NCI-H446 treated with DMSO at 0.1 percent for 48 hours (cell line): ENCODE measurements around the gene ATF6B.
"Not testable (repeated sequence)": the region's sequence is repeated elsewhere in the genome, so short reads cannot be mapped to it uniquely, and the experiment has no call there.

ENCODE experiments used
- DNase-seq: peaks from one replicate; lab custom pipeline; 2025; lab: John Stamatoyannopoulos, UW

The ATF6B gene

GRCh38 chr6:32081168-32081990 lies 46.7 kb downstream of the ATF6B start:
- no peak for DNase-seq

- DNase-seq: no peak
These were observed 48.3 kb downstream of the ATF6B start for GRCh38 chr6:32079566-32080290.

- no peak for DNase-seq
These were observed 51.7 kb downstream of the ATF6B start for GRCh38 chr6:32076321-32076809.

- DNase-seq: no peak
These were observed 52.3 kb downstream of the ATF6B start for GRCh38 chr6:32075781-32076180.

DNA sequence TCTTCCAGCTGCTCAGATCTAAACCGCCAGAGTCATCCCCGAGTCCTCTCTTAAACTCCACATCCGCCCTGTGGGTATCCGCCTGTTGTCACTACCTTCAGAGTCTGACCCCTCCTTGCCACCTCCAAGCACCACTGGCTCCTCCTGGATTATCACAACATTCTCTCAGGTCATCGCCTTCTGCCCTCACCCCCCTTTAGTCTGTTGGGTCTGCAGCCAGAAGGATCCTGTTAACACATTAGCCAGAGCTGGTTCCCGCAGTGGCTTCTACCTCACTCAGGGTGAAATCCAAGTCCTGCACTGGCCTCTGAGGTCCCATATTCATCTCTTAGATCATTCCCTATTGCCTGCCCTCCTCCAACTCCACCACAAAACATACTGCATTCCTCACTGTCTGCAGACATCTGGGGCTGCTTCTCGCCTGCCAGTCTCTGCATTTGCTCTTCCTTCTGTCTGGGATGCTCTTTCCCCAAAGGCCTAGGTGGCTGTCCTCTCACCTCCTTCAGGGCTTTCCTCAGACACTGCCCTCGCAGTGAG lies 53.0 kb downstream of the ATF6B start:
- no peak for DNase-seq

- no peak for DNase-seq
These were observed 54.4 kb downstream of the ATF6B start for GRCh38 chr6:32073613-32074012.

- no peak for DNase-seq
These were observed 54.9 kb downstream of the ATF6B start for GRCh38 chr6:32073101-32073500.

- DNase-seq: no peak
These were observed 57.1 kb downstream of the ATF6B start for GRCh38 chr6:32070814-32071543.

DNA sequence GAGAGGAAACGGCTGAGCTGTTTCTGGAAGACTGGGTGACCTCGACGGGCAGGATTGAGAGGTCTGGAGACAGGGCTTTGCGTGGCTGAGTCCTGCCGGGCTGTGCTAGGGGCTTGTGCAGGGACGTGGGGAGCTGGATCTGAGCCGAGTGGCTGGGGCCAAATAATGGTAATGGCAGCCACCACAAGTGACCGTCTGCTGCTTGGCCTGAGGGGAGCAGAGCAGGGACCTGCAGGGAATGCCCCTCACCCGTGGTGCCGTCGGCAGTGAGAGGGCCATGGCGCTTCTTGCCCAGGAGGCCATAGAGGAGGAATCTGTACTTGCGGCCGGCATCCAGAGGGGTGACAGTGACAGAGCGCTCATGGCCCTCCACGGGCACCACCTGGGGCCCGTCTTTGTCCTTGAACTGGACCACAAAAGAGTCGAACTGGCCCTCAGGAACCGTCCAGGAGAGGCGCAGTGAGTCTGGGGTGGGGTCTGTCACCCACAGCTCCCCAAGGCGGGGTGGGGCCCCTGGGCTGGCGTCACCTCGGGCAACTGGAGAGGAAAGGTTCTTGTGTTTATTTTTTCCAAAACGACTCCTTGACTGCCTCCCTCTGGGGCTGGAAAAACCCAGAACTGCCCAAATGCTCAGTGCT lies 58.0 kb downstream of the ATF6B start:
- DNase-seq: no peak

DNA sequence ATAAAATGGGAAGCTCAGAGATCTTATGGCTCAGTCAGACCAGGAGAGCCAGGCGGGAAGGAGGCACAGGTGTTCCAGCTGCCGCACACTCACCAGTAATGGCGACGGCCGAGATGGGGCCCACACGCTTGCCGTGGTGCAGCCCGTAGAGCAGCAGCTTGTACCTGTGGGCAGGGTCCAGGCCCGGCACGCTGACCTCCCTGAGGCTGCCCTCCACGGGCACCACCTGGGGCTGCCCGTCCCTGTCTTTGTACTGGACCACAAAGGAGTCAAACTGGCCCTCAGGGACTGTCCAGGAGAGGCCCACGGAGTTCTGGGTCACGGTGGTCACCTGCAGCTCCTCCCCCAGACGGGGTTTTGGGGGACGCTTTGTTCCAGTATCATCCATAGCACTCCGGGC lies 58.6 kb downstream of the ATF6B start:
- DNase-seq: no peak

GRCh38 chr6:32068867-32069266 lies 59.2 kb downstream of the ATF6B start:
- no peak for DNase-seq

DNA sequence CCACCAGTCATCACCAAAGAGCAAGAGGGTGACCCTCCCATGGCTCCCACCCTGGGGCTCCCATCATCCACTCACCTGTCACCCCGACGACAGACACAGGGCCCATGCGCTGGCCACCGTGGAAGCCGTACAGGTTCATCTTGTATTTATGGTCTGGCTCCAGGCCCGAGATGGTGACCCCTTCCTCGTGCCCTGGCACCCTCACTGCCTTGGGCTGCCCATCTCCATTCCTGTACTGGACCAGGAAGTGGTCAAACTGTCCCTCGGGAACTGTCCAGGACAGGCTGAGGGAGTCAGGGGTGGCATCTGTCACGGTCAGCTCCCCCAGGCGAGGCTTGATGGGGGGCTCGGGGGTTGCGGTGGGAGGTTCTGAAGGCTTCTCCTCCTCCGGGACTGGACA lies 59.7 kb downstream of the ATF6B start:
- DNase-seq: not testable (repeated sequence)

- not testable (repeated sequence) for DNase-seq
These were observed 60.5 kb downstream of the ATF6B start for GRCh38 chr6:32067521-32067920.
